PC-3 (cell line): Measurements from ENCODE around the gene IL21R. TPM values are rescaled to one million over a fixed set of nuclear protein-coding genes. Genes with fewer than 3 reads are reported as not detected.

Experiments used
- ATAC-seq: fragments of 200-7000 bp; cut with Tn5 transposase; 2 replicates; pipeline ENCODE4 v1.9.1; 2020; ENCODE audit warnings: mild to moderate bottlenecking, moderate library complexity
- BruUV-seq: library from RNA; stranded (reverse); fragments of 400-500 nt; replicated peaks from 2 replicates; lab custom pipeline; 2021; lab: Mats Ljungman, UMichigan
- CTCF ChIA-PET: fragments of 300-600 bp; sonication (Branson Sonifier 250); formaldehyde crosslinking; loops from one replicate; lab custom pipeline; 2022; ENCODE audit warnings: antibody characterized with exemption; lab: Charles Lee
- POLR2A ChIA-PET: fragments of 300-600 bp; sonication (Branson Sonifier 250); formaldehyde crosslinking; loops from one replicate; lab custom pipeline; 2022; ENCODE audit warnings: antibody characterized with exemption; ENCODE audit not compliant: unreplicated experiment; lab: Charles Lee
- DNase-seq: peaks from one replicate; pipeline ENCODE4 v3.0.0-alpha.2; 2015
- H2AFZ ChIP-seq: fragments of 300-600 bp; sonication (generic); 2 replicates; pipeline ENCODE4 v1.6.0; 2016; ENCODE audit warnings: antibody characterized with exemption, low read length
- H3F3A ChIP-seq: fragments of 300-600 bp; sonication (generic); one replicate; pipeline ENCODE4 v1.6.0; 2017; ENCODE audit warnings: antibody characterized with exemption, low read length, control low read depth, mild to moderate bottlenecking; ENCODE audit not compliant: unreplicated experiment
- H3K27ac ChIP-seq: fragments of 300-600 bp; sonication (generic); 2 replicates; pipeline ENCODE4 v1.5.1; 2016; ENCODE audit warnings: mild to moderate bottlenecking, low read length
- H3K27me3 ChIP-seq: fragments of 300-600 bp; sonication (generic); 2 replicates; pipeline ENCODE4 v1.6.1; 2016; ENCODE audit warnings: low read length, mixed read lengths
- H3K36me3 ChIP-seq: fragments of 300-600 bp; sonication (generic); 2 replicates; pipeline ENCODE4 v1.6.1; 2016; ENCODE audit warnings: low read depth, mixed run types, low read length, mixed read lengths
- H3K4me1 ChIP-seq: fragments of 300-600 bp; sonication (generic); 2 replicates; pipeline ENCODE4 v1.5.1; 2016; ENCODE audit warnings: low read length; ENCODE audit not compliant: insufficient read depth
- H3K4me2 ChIP-seq: fragments of 300-600 bp; sonication (generic); 2 replicates; pipeline ENCODE4 v1.6.0; 2016; ENCODE audit warnings: low read length
- H3K4me3 ChIP-seq: fragments of 300-600 bp; sonication (generic); 2 replicates; pipeline ENCODE4 v1.5.1; 2016; ENCODE audit warnings: mild to moderate bottlenecking, low read length, mixed read lengths
- H3K79me2 ChIP-seq: fragments of 300-600 bp; sonication (generic); 2 replicates; pipeline ENCODE4 v1.6.1; 2017; ENCODE audit warnings: low read length, mixed read lengths
- H3K9ac ChIP-seq: fragments of 300-600 bp; sonication (generic); 2 replicates; pipeline ENCODE4 v1.6.0; 2016; ENCODE audit warnings: mild to moderate bottlenecking, low read length
- H3K9me2 ChIP-seq: fragments of 300-600 bp; sonication (generic); replicated peaks from 2 replicates; pipeline ENCODE4 v1.6.1; 2016; ENCODE audit warnings: mixed run types, low read length, mixed read lengths
- H3K9me3 ChIP-seq: fragments of 300-600 bp; sonication (generic); 2 replicates; pipeline ENCODE4 v1.6.1; 2016; ENCODE audit warnings: low read length, mixed read lengths
- H4K20me1 ChIP-seq: fragments of 300-600 bp; sonication (generic); 2 replicates; pipeline ENCODE4 v1.6.1; 2016; ENCODE audit warnings: low read length, mixed read lengths
- EZH2 ChIP-seq: fragments of 300-600 bp; sonication (generic); IDR thresholded peaks from one replicate; pipeline ENCODE4 v1.6.1; 2017; ENCODE audit warnings: antibody characterized with exemption, mild to moderate bottlenecking, low read length; ENCODE audit not compliant: unreplicated experiment
- EZH2phosphoT487 ChIP-seq: fragments of 300-600 bp; sonication (generic); IDR thresholded peaks from 2 replicates; pipeline ENCODE4 v1.6.1; 2018; ENCODE audit warnings: mild to moderate bottlenecking, antibody characterized with exemption, low read length, borderline replicate concordance
- intact Hi-C: fragments of 100-400 bp; cut with micrococcal nuclease; formaldehyde crosslinking; loops from 2 replicates; pipeline ENCODE4 v1.9.0; 2023
- total RNA-seq: library from RNA; depleted of rRNA; stranded (reverse); fragments of >200 nt; gene quantifications from 2 replicates; pipeline ENCODE4 v1.2.3, GENCODE V29; 2014
- TF ChIP-seq, protein P1 (sequence below): fragments of 300-600 bp; sonication (generic); conservative IDR thresholded peaks from 2 replicates; pipeline ENCODE4 v1.5.1; 2017; ENCODE audit warnings: antibody characterized with exemption, low read depth, mild to moderate bottlenecking, low read length

Gene IL21R
- total RNA-seq, 1 experiment from 2014 or later = 0.55 TPM

DNA sequence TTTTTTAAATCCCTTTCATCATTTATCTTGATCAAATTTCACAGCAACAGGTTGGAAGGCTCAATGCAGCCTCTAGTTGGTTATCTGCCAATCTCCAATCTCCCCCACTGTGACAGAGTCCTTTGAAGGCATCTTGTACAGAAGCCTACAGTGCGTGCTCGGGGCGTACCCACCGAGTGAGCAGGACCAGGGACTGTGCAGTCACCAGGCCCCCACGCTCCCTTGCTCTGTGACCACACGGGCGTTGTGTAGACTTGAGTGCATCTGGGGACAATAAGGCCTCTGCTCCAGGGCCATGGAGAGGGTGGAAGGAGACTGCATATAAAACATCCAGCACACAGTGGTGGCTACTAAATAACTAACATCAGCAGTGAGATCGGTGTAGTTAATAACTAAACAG lies 84.4 kb downstream of the IL21R start:
- no peak overlapping the region for H3K9ac ChIP-seq
- H4K20me1 ChIP-seq = no peaks in the 10 kb centered on the region
- no peak overlapping the region for H2AFZ ChIP-seq
- H3K36me3 ChIP-seq = peaks cover 5% of the 10 kb centered on the region
- H3K27me3 ChIP-seq = no peaks in the 10 kb centered on the region
- no peak overlapping the region for H3K27ac ChIP-seq
- H3K9me2 ChIP-seq = no peaks in the 10 kb centered on the region
- no peak for ATAC-seq
- POLR2A ChIA-PET = no interaction called here
- H3F3A ChIP-seq = no peaks in the 10 kb centered on the region
- BruUV-seq = no TSS peak
- H3K79me2 ChIP-seq = no peaks in the 10 kb centered on the region
- no peak overlapping the region for H3K4me2 ChIP-seq
- DNase-seq = no peak
- no peaks in the 10 kb centered on the region for H3K4me1 ChIP-seq
- no peaks in the 10 kb centered on the region for H3K9me3 ChIP-seq
- intact Hi-C loops = no loop called here
- no peak overlapping the region for H3K4me3 ChIP-seq
- CTCF ChIA-PET = no interaction called here
- TF ChIP-seq, protein P1, sequence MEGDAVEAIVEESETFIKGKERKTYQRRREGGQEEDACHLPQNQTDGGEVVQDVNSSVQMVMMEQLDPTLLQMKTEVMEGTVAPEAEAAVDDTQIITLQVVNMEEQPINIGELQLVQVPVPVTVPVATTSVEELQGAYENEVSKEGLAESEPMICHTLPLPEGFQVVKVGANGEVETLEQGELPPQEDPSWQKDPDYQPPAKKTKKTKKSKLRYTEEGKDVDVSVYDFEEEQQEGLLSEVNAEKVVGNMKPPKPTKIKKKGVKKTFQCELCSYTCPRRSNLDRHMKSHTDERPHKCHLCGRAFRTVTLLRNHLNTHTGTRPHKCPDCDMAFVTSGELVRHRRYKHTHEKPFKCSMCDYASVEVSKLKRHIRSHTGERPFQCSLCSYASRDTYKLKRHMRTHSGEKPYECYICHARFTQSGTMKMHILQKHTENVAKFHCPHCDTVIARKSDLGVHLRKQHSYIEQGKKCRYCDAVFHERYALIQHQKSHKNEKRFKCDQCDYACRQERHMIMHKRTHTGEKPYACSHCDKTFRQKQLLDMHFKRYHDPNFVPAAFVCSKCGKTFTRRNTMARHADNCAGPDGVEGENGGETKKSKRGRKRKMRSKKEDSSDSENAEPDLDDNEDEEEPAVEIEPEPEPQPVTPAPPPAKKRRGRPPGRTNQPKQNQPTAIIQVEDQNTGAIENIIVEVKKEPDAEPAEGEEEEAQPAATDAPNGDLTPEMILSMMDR = no peak
- no peak for TF ChIP-seq EZH2phosphoT487
- TF ChIP-seq EZH2 = no peak

DNA sequence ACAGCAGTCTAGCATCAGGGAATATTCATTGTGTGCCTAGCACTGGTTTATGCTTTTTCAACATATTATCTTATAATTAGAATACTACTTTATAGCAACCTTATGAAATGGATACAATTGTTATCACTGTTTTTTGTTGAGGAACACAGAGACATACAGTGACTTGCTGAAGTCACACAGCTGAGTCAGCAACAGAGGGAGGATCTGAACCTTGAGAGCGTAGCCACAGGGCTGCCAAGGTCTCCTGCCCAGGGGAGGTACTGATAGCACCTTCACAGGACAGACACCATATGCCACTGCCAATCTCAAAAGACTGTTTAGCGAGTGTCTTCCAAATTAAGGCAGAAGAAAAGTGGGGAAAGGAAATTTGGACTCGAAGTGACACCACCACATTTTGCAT lies 84.8 kb downstream of the IL21R start:
- Histone ChIP-seq H3K9ac (no peak overlapping the region), H3K79me2 (no peaks in the 10 kb centered on the region), H3K4me1 (no peaks in the 10 kb centered on the region), H3K9me3 (no peaks in the 10 kb centered on the region), H2AFZ (no peak overlapping the region), H3K4me2 (no peak overlapping the region), H3K36me3 (peaks cover 5% of the 10 kb centered on the region), H4K20me1 (no peaks in the 10 kb centered on the region), H3F3A (no peaks in the 10 kb centered on the region), H3K4me3 (no peak overlapping the region), H3K27me3 (no peaks in the 10 kb centered on the region), H3K27ac (no peak overlapping the region), H3K9me2 (no peaks in the 10 kb centered on the region)
- intact Hi-C loops = no loop called here
- POLR2A ChIA-PET = no interaction called here
- CTCF ChIA-PET = no interaction called here
- no peak for TF ChIP-seq EZH2phosphoT487
- no peak for TF ChIP-seq EZH2
- TF ChIP-seq, protein P1 = no peak
- no TSS peak for BruUV-seq
- no peak for DNase-seq
- ATAC-seq = no peak

DNA sequence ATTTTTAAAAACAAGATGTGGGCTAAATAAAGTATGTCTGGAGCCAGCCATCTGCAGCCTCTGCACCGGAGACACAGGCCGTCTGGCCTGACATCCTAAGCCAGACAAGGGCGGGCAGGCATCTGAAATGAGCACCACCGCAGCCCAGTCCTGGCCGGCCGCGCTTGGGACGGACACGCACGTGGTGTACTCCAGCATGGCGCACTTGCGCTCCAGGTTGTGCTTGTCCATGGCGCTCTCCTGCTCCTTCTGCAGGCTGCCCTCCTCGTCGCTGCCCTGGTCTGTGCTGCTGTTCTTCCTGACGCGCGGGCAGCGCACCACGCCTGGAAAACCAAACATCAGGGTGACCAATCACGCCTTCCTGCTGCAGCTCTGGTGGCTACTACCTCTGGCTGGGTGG lies 87.4 kb downstream of the IL21R start:
- no peak overlapping the region for H3K4me3 ChIP-seq
- intact Hi-C loops = no loop called here
- H2AFZ ChIP-seq = no peak overlapping the region
- DNase-seq (no peak), ATAC-seq (no peak)
- H3K9me2 ChIP-seq = no peaks in the 10 kb centered on the region
- H3K4me1 ChIP-seq = peaks cover 4% of the 10 kb centered on the region; the same call in 1 of the 2 replicates
- no peaks in the 10 kb centered on the region for H3K9me3 ChIP-seq
- H3F3A ChIP-seq = no peaks in the 10 kb centered on the region
- no peaks in the 10 kb centered on the region for H4K20me1 ChIP-seq
- CTCF ChIA-PET = no interaction called here
- POLR2A ChIA-PET = no interaction called here
- no peak overlapping the region for H3K4me2 ChIP-seq
- H3K27me3 ChIP-seq = no peaks in the 10 kb centered on the region
- H3K9ac ChIP-seq = no peak overlapping the region
- no peaks in the 10 kb centered on the region for H3K79me2 ChIP-seq
- no peak overlapping the region for H3K27ac ChIP-seq
- H3K36me3 ChIP-seq = peaks cover 8% of the 10 kb centered on the region
- TF ChIP-seq, protein P1 = no peak
- TF ChIP-seq EZH2phosphoT487 = no peak
- no peak for TF ChIP-seq EZH2
- BruUV-seq = no TSS peak
